Right hindlimb (tissue), 1 donor: ENCODE data around the gene ZNF407.
"Not testable (repeated sequence)": the region's sequence is repeated elsewhere in the genome, so short reads cannot be mapped to it uniquely, and the experiment has no call there.

Experiments
- DNase-seq: peaks from one replicate; pipeline ENCODE4 v3.0.0-alpha.2; 2018

Gene ZNF407, protein sequence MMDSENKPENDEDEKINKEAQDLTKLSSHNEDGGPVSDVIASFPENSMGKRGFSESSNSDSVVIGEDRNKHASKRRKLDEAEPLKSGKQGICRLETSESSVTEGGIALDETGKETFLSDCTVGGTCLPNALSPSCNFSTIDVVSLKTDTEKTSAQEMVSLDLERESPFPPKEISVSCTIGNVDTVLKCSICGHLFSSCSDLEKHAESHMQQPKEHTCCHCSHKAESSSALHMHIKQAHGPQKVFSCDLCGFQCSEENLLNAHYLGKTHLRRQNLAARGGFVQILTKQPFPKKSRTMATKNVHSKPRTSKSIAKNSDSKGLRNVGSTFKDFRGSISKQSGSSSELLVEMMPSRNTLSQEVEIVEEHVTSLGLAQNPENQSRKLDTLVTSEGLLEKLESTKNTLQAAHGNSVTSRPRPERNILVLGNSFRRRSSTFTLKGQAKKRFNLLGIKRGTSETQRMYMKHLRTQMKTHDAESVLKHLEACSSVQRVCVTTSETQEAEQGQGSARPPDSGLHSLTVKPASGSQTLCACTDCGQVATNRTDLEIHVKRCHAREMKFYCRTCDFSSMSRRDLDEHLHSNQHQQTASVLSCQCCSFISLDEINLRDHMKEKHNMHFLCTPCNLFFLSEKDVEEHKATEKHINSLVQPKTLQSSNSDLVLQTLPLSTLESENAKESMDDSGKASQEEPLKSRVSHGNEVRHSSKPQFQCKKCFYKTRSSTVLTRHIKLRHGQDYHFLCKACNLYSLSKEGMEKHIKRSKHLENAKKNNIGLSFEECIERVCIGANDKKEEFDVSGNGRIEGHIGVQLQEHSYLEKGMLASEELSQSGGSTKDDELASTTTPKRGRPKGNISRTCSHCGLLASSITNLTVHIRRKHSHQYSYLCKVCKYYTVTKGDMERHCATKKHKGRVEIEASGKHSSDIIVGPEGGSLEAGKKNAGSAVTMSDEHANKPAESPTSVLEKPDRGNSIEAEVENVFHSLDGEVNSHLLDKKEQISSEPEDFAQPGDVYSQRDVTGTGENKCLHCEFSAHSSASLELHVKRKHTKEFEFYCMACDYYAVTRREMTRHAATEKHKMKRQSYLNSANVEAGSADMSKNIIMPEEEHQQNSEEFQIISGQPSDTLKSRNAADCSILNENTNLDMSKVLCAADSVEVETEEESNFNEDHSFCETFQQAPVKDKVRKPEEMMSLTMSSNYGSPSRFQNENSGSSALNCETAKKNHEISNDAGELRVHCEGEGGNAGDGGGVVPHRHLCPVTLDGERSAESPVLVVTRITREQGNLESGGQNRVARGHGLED (N-terminal part only)

DNA sequence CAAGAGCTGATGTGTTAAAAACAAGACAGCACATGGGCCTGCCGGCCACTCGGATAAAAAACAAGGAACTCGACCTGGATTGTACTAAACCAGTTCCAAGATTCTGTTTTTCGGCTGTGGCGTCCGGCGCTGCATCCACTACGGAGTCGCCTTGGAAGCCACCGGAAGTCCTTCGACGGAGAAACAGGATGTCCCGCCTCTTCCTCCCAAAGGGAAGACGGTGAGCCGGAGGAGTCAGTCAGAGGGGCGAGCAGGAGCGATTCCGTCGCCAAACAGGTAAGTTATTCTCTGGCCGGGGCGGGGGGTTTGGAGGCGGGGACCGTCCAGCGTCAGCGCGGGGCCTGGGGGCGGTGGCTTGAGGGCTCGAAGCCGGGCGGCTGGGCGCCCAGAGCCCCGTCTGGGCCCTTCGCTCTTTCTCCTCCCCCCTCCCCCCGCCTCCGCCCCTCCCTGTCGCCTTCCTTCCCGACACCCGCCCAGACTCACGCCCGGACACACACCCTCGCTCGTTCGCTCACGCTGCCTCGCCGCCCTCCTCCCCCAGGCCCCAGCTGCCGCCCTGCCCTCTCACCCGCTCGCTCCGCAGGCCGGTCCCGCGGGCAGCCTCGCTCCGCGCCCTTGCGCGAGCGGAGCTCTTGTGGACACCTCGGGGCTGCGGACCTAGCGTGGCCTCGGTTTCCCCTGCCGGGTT is at the start of gene ZNF407:
Gene ZNF407 (plus strand): TSS at position 209 of the 688 bp plus-strand sequence. CDS start 33,150 bp downstream, outside the sequence.
- DNase-seq, result peak; percentile 95

DNA sequence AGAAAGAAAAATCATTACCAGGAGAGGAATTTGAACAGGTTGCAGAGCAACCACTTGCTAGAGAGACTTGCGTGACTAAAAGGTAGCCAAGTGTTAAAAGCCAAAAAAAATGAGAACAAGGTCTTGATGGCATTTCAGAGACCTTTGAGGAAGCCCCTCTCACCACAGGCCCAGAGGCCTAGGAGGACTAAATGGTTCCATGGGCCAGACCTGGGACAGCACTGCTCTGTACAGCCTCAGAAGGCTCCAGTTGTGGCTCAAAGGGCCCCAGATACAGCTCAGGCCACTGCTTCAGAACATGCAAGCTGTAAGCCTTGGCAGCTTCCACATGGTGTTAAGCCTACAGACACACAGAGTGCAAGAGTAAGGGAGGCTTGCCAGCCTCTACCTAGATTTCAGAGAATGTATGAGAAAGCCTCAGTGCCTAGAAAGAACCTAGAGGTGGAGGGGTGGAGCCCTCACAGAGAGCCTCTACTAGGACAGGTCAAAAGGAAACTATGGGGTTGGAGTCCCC is 48.0 kb upstream of the ZNF407 start:
- no peak for DNase-seq

DNA sequence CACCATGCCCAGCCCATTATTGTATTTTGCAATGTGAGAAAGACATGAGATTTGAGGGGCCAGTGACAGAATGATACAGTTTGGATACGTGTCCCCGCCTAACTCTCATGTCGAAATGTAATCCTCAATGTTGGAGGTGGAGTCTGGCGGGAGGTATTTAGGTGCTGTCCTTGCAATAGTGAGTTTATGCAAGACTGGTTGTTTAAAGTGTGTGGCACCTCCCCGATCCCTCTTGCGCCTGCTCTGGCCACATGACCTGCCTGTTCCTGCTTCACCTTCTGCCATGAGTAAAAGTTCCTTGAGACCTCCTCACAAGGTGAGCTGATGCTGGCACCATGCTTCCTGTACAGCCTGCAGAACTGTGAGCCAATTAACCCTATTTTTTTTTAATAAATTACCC is 46.8 kb upstream of the ZNF407 start:
- no peak for DNase-seq

DNA sequence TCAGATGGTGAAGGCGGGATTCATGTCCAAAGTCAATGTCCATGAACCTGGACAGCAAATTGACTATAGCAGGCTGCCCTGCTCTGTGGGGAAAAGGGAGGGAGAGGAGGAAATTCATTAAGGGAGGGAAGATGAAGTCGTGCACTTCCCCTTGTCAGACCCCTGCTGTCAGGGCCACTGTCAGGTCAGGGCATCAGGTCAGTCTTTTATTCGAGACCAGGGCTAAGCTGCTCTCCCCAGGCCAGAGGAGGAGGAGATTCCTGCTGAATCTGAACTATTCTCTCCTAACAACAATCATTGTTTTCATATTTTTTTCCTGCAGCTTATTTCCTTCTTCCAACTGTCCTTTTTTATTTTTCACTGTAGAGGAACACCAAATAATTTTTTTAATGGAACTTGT is 46.2 kb upstream of the ZNF407 start:
- DNase-seq, result no peak

DNA sequence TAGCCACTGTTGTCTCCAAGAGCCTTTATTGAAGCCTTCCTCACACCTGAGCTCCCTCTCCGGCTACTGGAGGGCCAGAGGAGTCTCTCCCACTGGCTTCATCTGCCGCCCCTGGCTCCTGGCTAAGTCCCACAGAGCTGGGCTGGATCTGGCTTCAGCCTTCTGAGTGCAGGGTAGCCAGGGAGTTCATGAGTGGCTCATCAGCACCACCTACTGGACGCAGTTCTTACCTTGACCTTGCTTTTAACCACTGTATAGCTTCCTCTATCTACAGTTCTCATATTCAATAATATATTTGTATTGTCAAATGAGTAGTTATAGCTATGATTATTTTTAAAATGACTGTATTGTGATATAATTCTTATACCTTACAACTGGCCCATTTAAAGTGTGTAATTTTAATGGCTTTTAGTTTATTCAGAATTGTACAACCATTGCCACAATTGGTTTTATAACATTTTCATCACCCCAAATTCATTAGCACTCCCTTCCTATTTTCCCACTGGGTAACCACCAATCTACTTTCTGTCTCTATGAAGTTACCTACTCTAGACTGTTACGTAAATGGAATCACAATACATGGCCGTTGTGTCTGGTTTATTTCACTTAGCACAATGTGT is 45.6 kb upstream of the ZNF407 start:
- DNase-seq, result peak; percentile 87

DNA sequence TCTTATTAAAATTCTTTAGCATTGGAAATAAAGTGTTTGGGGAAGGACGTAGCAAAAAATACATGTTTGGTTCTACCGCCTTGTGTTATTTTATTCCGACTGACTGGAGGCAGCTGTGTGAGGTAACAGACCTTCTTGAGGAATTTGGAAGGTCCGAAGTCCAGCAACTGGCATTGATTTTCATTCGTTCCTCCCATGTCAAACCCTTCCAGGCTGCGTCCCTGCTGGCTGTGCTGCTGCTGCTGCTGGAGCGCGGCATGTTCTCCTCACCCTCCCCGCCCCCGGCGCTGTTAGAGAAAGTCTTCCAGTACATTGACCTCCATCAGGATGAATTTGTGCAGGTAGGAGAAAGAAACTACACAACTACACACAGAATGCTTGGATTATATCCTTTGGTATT is 41.5 kb upstream of the ZNF407 start:
- DNase-seq, result no peak

DNA sequence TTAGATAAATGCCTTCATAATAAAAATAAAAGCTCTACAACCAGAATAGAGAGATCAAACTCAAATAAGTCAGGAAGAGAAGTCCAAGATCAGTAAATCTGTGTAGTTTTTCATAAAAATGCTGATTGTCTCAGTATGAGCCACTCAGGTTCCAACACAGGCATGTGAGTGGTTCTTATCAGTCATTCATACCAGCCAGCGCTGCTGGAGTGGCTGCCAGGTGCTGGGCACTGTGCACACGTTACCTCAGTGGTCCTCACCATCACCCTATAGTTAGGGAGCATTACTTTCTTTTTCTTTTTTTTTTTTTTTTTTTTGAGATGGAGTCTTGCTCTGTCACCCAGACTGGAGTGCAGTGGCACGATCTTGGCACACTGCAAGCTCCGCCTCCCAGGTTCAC is 39.6 kb upstream of the ZNF407 start:
- no peak for DNase-seq

DNA sequence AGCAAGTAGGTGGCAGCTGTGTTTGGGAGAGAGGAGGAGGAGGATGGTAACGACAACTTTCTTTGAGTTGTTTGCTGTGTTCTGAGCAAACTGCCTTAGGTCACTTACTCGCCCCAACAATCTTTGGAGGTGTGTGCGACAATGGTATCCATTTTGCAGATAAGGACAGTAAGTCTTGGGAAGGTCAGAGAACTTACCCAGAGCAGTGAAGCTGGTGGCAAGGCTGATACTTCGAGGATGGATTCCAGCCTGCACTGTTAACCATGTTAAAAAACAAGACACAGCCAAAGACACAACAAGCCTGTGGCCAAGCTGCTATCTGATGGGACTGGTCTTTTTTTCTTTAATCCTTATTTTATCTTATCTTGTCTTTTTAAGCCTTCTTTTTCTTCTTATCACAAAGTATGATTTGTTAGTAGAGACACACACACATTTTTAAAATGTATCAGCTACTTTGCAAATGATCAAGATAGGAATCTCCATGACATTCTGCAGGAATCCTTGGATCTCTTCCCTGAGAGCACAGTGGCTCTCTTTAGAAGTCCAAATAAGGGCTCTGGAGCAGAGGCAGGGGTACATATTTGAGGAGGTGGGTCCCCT is 35.4 kb upstream of the ZNF407 start:
- no peak for DNase-seq

DNA sequence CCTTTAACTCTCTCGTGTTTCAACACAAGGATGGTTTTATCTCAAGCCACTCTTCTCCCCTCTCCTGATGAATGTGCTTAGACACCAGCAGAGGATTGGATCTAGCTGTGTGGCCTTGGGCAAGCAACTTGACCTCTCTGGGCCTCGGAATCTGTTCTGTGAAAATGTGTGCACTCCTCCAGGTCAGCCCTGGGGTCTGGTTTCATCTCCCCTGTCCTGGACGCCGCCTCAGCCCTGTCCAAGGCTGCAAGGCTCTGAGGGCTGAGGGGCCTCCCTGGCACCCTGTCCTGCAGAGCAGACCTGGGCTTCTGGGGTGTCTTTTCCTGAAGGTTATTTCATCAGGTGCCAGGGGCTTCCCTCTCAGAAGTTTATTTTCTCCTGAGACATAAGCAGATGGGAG is 34.9 kb upstream of the ZNF407 start:
- no peak for DNase-seq

DNA sequence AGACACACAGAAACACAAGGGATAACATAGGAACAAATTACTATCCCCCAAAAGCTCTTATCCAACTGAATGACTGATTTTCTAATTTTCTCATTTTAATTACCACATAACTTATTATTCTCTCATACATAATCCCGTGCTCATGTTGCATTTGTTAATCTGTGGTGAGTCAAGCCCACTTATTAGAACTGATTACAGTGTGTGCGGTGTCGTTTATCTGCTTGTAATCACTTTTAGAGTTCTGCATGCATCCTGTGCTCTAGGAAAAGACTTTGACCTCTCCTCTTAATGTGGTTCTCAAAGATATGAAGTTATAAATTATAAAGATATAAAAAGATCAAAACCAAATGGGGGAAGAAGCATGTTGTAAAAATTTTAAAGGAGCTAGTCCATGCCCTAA is 33.7 kb upstream of the ZNF407 start:
- no peak for DNase-seq

DNA sequence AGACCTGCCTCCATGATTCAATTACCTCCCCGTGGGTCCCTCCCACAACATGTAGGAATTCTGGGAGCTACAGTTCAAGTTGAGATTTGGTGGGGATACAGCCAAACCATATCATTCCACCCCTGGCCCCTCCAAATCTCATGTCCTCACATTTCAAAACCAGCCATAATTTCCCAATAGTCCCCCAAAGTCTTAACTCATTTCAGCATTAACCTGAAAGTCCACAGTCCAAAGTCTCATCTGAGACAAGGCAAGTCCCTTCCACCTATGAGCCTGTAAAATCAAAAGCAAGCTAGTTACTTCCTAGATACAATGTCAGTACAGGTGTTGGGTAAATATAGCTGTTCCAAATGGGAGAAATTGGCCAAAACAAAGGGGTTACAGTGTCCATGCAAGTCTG is 32.5 kb upstream of the ZNF407 start:
- DNase-seq, result not testable (repeated sequence)

DNA sequence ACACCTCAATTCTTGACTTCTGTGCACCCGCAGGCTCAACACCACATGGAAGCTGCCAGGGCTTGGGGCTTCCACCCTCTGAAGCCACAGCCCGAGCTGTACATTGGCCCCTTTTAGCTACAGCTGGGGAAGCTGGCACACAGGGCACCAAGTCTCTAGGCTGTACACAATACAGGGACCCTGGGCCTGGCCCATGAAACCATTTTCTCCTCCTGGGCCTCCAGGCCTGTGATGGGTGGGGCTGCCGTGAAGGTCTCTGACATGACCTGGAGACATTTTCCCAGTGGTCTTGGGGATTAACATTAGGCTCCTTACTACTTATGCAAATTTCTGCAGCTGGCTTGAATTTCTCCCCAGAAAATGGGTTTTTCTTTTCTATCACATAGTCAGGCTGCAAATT is 31.7 kb upstream of the ZNF407 start:
- DNase-seq, result not testable (repeated sequence)

DNA sequence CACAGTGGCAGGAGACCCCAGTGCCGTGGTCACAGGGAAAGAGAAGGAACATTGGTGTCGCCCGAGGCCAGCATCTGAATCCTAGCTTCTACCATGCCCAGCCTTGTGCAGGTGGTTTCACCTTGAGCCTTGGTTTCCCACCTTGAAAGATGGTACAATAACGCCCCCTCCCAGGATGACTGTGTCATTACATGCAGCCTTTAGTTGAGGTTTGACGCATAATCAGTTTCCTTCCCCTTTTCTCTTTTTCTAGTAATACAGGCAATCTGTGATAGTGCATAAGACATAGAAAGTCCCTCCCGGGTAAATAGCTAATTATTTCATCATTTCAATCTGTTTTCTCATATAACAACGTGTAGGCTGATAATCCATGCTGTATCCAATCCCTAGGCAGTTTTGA is 29.8 kb upstream of the ZNF407 start:
- DNase-seq, result no peak

DNA sequence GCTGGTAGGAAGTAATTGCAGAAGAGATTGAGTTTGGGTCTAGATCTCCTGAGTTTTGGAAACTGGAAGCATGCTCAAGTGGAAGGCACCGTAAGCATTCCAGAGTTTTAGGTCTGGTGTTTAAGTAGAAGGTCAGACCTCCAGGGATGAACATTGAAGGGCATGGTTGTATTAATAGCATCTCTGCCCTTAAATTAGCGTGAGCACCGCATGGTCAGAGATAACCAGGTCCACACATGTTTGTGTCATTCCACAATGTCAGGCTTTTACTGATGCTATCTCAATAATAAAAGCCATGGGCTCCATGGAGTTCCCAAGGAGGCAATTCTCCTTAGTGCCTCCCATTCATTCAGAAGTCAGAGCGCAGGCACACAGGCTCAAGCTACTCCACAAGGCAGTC is 28.3 kb upstream of the ZNF407 start:
- DNase-seq, result no peak

DNA sequence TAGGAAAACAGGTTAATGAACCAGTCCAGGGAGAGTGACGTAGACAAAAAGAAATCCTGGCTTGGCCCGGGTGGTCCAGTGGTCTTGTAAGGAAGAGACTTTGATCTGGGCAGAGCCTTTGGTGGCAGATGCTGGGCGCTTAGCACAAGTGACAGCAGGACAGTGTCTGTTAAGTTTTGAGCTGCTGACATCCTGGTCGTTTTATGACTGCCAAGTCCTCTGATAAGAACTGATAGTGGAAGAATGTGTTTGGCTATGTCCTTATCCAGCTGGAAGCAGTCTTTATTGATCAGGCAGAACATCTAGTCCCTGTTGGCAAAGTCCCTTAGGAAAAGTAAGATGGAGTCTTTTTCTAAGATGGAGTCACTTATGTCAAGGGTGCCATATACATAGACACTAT is 27.4 kb upstream of the ZNF407 start:
- DNase-seq, result no peak

DNA sequence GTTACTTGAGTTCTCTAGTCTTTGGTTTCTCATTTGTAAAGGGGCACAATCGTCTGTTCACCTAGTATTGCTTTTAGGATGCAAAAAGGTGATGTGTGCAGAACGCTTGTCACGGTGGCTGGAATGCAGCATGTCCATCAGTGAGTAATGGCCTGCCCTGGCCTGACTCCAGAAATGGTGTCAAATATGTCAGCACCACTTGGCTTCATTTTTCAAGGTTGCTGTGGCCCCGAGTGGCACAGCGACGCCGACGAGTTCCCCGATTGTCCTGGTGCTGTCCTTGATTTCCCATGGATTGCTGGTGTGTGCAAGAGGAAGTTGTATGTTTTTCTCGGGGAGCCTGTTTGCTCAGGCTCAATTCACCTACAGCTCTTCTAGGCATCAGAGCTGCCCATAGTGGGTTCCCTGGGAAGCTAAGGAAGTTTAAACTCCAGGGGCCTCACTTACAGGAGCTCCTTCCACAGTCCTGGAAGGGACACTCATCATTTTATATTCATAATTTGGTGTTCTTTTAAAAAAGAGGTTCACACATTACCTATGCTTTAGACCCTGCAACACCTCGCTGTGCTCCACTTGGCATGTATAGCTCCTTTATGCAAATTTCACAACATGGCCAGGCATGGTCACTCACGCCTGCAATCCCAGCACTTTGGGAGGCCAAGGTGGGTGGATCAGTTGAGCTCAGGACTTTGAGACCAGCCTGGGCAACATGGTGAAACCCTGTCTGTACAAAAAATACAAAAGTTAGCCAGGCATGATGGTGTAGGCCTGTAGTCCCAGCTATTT is 25.6 kb upstream of the ZNF407 start:
- DNase-seq, result no peak

DNA sequence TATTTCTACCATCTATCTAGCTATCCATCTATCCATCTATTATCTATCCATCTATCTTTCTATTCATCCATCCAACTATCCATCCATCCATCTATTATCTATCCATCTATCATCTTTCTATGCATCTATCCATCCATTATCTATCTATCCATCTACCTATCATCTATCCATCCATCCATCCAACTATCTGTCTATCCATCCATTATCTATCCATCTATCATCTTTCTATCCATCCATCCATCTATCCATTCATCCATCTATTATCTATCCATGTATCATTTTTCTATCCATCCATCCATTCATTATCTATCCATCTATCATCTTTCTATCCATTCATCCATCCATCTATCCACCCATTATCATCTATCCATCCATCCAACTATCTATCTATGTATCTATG is 24.6 kb upstream of the ZNF407 start:
- DNase-seq, result no peak

DNA sequence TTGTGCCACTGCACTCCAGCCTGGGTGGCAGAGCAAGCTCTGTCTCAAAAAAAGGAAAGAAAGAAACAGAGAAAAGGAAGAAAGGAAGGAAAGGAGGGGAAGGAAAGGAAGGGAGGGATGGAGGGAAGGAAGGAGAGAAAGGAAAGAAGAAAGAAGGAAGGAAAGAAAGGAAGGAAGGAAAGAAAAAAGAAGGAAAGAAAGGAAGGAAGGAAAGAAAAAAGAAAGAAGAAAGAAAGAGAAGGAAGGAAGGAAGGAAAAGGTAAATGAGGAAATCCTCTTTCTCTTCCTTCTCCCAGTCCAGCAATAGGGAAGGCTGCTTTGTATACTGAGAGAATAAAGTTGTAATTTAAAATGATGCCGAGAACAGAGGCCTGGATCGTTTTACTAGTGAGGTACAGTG is 22.8 kb upstream of the ZNF407 start:
- no peak for DNase-seq

DNA sequence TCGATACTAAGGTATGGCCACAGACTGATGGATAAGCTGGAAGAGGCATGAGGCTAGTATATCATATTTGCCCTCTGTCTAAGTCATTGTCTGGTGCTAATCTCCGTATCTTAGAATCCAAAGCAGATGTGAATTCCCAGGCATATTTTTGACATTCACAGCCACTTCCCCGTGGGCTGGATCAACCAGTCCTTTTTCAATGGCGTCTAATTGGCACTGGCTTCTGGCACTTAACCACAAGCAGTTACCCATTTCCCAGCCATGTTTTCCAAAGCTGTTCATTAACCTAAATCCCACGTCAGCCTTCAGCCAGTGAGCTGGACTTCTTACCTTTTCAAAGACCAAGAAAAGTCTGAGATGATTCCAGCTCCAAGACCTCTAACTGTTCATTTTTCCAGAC is 20.7 kb upstream of the ZNF407 start:
- DNase-seq, result no peak

DNA sequence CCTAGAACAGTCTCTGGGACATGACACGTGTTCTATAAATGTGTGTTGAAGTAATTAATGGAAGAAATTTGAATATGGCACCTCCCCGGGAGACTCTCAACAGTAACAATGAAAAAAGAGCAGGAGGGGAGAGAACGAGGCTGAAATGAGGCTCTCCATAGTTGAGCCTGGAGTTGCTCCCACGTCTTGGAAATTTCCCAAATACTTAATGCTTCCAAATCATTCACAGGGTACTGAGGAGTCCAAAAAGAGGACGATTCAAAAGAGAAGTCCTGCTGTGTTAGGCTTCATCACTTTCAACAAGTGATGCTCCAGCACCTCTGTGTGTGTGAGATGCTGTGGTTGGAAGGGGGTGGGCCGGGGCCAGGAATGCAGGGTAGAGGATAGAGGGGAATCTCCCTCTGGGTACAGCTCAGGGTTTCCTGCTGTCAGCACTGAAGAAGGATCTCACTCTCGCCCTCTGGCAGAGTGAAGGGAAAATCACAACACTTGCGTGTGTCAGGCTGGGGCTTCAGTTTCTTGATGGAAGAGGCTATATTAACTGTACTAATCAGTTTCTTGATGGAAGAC is 18.1 kb upstream of the ZNF407 start:
- no peak for DNase-seq
